Stimulated activated naive B cell treated with anti-CD40 and anti-IgM and Interleukin-4, amounts not matched to agents 10 μg/mL and 1 μg/mL and 100 μg/mL, for 72 hours (primary cell): ENCODE measurements around the gene BICDL2.

ENCODE experiments used
- ATAC-seq, 2 donors: fragments of 150-1000 bp; cut with Tn5 transposase; replicated peaks; 2 replicates each; pipeline ENCODE4 v1.10.0; 2021; ENCODE audit warnings: moderate library complexity in 1 of 2
- DNase-seq: peaks from one replicate; pipeline ENCODE4 v3.0.0; 2021
- H3K27ac Mint-ChIP-seq: one replicate; pipeline ENCODE4 v1.8.0; 2022; ENCODE audit warnings: mild to moderate bottlenecking, mixed read lengths
- H3K27me3 Mint-ChIP-seq, 2 donors: one replicate each; pipeline ENCODE4 v1.8.0; 2022; ENCODE audit warnings: mixed read lengths in 2 of 2
- H3K36me3 Mint-ChIP-seq, 2 donors: one replicate each; pipeline ENCODE4 v1.8.0; 2022; ENCODE audit warnings: mixed read lengths in 2 of 2, mild to moderate bottlenecking in 1 of 2
- H3K4me1 Mint-ChIP-seq, 2 donors: one replicate each; pipeline ENCODE4 v1.8.0; 2022; ENCODE audit warnings: mixed read lengths in 2 of 2, mild to moderate bottlenecking in 1 of 2
- H3K4me3 Mint-ChIP-seq, 2 donors: one replicate each; pipeline ENCODE4 v1.8.0; 2022; ENCODE audit warnings: mild to moderate bottlenecking in 2 of 2, mixed read lengths in 2 of 2, moderate library complexity in 1 of 2
- H3K9me3 Mint-ChIP-seq, 2 donors: one replicate each; pipeline ENCODE4 v1.8.0; 2022; ENCODE audit warnings: mixed read lengths in 2 of 2, mild to moderate bottlenecking in 1 of 2

BICDL2 gene

DNA sequence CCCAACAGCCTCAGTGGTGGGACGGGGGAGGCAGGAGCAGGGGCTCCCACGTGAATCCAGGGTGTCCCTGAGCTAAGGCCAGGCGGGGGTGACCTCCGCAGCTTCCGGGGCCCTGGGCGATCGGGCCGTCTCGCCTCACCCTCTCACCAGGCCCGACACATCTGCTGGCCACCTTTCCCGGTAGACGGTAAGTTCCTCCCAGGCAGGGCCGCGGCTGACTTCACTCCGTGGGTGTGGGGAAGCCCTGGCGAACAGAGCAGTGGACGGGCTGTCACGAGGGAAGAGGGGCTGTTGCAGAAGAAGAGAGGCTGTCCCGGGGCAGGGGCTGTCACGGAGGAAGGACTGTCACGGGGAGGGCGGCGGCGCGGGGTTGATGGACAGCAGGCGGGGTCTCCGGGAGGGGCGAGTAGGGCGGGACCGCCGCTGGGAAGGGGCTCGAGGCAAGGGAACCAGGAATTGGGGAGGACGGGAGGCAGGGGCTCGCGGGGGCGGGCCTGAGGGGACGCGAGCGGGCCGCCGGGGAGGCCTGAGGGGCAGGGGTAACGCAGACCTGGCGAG lies 57.0 kb downstream of the BICDL2 start:
- ATAC-seq (peak; percentile 10 to 12), DNase-seq (no peak)
- Mint-ChIP-seq H3K36me3 (peaks cover 0 to 5% of the 10 kb centered on the region in 2 donors), H3K4me3 (peak overlapping the region; percentile 89 to 90), H3K9me3 (no peaks in the 10 kb centered on the region), H3K4me1 (peaks cover 10 to 39% of the 10 kb centered on the region in 2 donors), H3K27ac (peak overlapping the region; percentile 94), H3K27me3 (peaks cover 0 to 5% of the 10 kb centered on the region in 2 donors)
